HUDEP-2 (cell line): ENCODE results near the gene TRIM44.
A peak's percentile ranks its signal among the peaks of the same experiment; 100 is the strongest.
"Not testable (repeated sequence)": the region's sequence is repeated elsewhere in the genome, so short reads cannot be mapped to it uniquely, and the experiment has no call there.

ENCODE experiments used
- DNase-seq, 76 experiments: peaks; one replicate each; lab custom pipeline; 2025; ENCODE audit not compliant: unreplicated experiment in 76 of 76; lab: John Stamatoyannopoulos, UW

The TRIM44 gene

DNA sequence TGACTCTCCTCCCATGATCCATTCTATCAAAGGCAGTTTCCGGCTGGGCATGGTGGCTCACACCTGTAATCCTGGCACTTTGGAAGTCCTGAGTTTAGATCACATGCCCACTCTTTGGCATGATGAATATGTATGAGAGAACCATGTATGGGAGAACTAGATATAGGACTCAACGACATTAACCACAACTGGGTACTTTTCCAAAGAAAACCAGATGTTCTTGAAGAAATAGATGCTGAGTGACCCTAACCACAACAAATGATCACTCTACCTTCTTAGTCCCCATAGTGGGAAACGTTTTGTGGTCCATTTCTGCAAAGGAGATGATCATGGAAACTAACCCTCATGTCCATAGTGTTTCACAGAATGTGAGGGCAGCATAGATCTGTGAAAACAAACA, 30.7 kb upstream of the TRIM44 start:
- no peak for DNase-seq

DNA sequence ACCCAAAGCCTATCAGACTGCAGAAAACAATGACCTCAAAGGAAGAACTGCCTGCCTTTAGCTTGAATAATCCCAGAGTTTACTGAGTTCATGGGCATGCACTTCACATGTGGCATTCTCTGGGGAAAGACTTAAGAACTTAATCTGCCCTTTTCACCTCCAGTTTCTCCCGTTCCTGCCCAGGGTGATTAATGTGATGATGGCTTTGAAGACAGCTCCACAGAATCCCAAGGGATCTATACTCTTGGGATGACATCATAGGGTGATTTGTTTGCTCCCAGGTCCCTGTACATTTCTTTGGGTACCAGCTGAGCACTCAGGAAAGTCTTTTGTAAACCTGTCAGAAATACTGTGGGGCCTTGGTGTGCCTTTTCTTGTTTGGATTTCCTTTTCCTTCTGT, 30.3 kb upstream of the TRIM44 start:
- DNase-seq, result no peak

DNA sequence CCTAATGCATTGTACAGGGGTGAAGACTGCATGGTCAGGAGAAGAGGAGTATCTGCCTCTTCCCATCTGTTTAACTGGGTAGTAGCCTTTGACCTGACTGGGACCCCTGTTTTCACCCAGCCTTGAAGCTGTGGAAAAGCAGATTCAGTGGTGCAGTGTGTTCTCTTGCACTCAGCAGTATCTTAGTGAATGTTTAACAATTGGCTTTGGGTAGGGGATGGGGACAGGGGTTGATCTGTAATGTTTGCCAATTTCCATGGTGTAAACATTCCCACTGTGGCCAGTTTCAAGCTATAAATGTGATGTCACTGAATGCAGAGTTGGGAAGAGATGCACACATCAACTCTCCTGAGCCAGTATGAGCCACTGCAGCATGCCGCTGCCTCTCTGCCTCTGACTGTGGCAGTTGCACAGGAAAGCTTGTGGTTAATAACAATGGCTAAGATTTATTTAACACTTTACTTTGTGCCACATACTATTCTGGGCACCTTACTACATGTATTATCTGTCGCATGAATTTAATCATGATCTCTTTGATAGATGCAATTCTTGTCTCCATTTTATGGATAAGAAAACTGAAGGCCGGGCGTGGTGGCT, 28.6 kb upstream of the TRIM44 start:
- DNase-seq, result no peak

DNA sequence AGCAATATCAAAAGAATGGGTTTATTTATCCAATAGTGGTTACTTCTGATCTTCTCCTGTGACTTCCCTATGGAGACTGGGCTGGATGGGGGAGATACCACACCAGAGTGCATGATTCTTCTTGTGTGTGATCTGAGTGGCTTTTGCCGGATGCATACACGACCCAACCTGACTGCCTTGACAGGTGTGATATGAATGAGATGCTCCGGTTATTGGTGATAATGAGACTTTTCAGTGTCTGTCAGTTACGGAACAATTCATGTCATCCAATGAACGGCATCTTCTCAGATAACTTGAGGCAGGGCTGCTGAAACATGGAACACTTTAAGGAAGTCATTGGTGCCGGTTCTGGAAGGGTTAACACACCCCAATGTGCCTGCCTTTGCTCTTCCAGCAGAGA, 26.6 kb upstream of the TRIM44 start:
- DNase-seq, result no peak

DNA sequence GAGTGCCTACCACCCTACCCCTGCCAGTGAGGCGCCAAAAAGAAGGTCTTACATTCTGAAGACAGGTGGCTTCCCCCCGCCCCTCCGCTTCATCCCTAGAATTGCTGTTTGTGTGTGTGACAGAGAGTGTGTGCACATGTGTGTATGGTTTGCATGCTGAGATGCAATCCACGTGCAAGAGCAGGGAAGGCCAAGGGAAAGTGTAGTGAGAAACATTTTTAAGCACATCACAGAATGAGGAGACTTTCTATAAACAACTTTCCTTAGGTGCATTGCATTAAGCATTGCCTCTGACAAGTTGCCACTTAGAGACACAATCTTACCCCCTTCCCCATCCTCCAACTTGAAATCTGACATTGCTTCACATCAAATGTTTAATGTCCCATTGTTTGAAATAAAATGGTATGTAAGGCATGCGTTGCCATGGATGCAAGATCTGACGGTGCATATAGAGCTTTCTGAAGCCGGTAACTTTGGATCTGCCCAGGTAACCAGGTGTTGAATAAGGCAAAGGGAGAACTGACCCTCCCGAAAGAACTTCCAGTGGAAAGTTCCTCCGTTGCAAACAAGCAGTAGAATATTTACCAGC, 22.9 kb upstream of the TRIM44 start:
- DNase-seq, result no peak

DNA sequence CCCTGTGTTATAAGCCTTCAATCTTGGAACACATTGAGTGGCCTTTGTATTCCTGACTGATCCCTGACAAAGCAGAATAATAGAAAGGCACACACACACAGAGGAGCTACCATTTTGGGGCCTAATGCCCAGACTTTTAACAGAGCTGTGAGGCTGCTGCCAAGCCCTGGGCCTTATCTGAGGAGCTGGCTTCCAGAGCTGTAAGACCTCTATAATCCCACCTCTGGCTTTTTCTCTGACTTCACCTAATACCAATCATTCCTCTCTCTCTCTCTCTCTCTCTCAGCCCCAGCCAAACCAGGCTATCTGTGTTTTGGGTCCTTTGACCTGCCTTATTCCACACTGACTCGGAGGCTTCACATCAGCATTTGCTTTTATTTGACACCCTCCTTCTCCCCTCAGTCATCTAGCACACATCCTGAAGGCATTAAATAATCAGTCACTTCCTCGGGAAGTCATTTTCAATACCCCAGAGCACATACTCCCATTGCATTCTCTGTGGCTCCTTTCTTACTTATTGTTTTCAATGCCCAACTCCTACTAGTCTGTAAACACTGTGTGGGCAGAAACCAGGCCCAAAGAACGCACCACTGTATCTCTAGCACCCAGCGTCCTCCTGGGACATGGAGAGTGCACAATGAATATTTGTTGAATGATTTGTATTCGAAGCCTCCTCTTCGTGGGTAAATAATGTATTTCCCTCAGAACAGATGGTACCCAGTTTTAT, 21.2 kb upstream of the TRIM44 start:
- DNase-seq, result no peak

DNA sequence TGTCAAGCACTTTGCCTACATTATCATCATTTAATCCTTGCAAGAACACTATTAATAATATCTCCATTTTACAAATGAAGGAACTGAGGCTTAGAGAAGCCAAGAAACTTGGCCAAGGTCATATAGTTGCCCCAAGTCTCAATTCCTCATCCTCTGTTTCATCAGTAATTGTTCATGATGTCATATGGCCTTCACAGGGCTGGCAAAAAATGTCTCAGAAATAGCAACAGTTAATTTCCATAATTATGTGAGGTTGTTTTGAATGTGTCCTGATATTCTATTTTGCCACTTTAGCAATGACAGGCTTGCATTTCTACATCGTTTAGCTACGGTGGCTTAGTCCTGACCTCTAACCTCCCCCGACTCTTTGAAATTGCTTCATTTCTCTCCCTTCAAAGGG, 20.6 kb upstream of the TRIM44 start:
- no peak for DNase-seq

DNA sequence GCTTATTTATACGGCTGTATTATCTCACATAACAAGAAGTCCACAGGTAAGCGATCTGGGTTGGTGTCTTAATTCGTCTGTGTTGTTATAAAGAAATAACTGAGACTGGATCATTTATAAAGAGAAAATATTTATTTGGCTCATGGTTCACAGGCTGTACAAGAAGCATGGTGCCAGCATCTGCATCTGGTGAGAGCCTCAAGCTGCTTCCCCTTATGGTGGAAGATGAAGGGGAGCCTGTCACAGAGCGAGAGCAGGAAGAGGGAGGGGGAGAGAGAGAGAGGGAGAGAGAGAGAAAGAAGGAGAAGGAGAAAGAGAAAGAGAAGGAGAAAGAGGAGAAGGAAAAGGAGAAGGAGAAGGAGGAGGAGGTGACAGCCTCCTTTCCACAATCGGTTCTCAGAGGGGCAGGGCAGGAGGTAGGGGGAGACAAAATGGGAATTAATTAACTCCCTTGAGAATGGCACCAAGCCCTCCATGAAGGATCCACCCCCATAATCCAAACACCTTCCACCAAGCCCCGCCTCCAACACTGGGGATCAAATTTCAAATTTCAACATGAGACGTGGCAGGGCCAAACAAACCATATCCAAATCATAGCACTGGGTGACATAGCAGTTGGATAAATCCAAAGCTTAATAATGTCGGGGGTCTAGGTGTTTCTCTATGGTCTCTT, 15.0 kb upstream of the TRIM44 start:
- DNase-seq, result no peak

DNA sequence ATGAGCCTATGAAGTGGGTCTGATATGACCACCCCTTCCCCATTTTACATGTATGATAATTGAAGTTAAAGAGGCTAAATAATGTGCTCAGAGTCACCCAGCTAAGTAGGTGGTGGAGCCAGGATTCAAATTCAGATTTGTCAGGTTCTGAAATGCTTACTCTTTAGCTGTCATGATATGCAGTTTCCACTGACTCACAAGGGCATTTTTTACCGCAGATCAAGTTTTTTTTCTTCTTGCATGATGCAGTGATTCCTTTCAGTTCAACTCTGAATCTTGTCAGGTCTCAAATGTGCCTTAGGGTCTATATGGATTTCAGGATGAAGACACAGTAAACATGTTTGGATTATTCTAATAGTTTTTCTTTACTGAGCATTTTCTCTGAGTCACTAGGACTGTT, 12.6 kb upstream of the TRIM44 start:
- no peak for DNase-seq

DNA sequence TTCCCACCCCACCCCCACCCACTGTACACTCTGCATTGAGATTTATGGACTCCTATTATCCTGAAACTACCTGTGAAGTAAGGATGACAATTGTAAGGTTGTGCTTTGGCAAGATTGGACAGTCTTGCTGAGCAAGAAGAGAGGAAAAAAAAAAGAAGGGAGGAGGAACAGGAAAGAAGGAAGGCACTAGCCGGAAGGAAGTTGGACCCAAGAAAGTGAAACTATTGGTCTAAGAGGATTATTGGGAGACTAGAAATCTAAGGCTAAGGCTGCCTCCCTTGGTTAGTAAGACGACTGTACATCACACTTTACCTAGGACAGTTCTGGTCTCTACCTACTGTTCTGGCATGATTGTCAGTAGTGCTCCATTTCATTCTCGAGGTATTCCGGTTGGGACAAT, 12.1 kb upstream of the TRIM44 start:
- DNase-seq, result no peak

DNA sequence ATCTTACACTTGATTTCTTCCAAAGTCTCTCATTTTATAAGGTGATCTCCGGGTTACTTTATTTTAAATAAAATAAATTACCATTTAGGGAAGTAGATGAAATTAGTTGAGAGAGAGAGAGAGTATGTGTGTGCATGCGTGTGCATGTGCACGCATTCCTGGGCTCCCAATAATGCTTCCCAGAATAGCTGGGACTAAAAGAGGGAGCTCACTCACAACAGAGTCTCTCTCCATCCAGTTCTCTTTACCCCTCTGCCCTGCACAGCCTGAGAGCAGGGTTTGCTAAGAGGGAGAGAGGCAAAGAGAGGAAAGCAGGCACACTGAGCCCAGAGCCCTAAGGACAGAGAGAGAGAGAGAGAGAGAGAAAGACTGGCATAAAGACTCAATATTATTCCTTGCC, 11.3 kb upstream of the TRIM44 start:
- no peak for DNase-seq

DNA sequence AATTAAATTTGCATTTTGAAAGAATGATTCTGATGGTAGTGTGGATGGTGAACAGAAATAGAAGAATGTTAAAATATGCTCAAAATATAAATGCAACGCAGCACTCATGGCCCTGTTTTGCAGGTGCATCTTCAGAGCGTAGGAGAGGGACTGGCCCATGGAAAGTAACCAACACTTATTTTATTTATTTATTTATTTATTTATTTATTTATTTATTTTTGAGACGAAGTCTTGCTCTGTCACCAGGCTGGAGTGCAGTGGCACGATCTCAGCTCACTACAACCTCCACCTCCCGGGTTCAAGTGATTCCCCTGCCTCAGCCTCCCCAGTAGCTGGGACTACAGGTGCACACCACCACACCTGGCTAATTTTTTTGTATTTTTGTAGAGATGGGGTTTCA, 9.8 kb upstream of the TRIM44 start:
- not testable (repeated sequence) for DNase-seq

DNA sequence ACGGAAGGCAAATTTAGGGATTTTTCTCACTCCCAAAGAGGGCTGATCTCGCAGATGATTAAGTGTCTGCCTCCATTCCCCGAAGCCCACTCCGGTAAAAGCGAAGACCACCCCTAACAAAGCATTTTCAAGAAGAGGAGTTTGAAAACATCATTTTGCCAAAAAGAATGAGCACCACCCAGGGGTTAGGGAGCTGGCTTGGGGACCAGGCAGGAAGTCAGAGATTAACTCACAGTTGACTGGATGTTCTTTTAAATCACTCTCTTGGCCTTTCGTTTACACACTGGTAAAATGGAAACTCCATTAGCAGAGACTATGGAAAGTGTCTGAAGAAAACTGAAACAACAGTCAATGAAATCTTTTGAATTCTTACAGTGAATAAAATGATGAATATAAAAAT, 7.9 kb upstream of the TRIM44 start:
- no peak for DNase-seq

DNA sequence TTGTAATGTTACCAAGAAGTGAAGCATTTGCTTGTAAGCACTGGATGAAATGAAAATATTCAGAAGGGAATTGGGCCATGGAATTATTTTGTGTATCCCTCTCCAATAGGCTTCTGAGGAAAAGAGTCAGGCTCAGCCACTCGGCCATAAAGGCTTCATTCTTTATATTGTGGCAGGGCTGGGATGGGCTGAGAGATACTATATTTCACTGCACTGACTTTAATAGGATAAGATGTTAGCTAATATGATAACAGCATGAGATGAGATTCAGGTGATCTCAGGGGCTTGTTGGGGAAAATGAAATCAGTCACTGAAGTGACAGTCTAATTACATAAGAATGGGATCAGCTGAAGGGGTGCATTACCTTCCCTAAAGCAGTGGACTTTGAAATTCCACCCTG, 7.3 kb upstream of the TRIM44 start:
- no peak for DNase-seq

DNA sequence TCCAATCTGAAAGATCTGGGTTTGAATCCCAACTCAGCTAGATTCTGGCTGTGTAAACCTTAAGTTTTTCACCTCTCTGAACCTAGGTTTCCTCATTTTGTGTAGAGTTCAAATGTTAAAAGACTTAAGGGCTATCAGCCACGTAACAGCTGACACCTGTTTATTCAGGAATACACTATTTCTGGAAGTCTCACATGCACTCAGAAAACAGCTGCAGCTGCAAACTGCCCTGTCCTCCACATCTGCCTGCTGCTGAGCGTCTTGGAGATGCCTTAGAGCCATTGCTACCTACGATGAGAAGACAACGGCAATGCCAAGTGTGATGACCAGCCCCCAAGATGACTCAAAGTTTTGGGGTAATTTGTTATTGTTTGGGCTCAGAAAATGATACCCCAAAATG, 6.7 kb upstream of the TRIM44 start:
- DNase-seq, result no peak

DNA sequence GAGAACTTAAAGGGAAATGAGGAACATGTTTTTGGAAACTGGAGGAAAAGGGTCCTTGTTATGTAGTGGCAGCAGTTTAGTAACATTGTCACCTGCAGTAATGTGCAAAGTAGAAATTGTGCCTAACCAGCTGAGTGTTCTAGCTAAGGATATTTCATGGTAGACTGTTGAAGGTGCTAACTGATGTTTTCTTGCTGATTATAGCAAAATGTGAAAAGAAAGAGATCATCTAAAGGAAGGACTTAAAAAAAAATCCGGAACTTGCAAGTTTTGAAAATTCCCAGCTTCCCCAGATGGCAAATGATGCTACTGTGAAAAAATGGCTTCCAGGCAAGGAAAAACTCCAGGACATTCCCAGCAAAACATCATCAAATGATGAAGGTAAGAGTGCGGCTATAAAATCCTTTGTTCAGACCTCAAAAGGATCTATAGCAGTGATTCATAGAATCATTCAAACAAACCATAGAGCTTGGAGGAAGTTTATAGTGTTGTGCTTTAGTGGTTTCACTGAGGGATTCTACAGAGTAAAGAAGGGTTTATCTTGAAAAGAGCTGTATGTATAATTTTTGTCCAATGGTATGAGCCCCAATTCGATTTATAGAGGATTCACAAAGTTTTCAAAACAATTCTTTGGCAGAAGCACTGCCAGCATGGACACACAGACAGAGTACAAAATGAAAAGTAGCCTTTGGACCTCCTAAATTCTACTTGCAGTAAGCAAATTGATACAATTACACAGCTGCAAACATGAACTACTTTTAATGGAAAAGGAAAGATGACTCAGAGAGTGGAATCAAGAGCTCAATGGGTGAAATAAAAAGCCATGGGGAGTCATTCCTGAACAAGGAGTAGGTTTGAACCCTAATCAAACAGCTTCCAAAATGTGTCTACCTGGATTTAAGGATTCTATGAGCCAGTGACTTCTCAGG, 4.3 kb upstream of the TRIM44 start:
- no peak for DNase-seq

DNA sequence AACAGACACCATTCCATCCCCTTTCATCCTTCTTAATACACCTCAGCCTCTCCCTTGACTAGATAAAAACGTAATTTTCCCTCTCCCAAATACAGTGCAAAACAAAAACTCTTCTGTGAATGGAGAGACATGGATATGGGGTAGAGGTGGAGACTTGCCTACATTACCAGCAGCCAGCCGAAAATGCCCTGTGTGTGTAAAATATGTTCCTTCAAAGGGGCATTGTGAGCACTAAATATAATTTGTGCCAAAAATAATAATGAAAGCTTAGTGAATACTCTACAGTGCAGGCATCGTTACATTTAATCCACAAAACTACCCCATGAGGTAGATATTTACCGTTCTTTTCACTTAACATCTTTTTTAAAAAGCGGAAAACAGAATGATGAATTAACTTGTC, 1.0 kb upstream of the TRIM44 start:
- no peak for DNase-seq

DNA sequence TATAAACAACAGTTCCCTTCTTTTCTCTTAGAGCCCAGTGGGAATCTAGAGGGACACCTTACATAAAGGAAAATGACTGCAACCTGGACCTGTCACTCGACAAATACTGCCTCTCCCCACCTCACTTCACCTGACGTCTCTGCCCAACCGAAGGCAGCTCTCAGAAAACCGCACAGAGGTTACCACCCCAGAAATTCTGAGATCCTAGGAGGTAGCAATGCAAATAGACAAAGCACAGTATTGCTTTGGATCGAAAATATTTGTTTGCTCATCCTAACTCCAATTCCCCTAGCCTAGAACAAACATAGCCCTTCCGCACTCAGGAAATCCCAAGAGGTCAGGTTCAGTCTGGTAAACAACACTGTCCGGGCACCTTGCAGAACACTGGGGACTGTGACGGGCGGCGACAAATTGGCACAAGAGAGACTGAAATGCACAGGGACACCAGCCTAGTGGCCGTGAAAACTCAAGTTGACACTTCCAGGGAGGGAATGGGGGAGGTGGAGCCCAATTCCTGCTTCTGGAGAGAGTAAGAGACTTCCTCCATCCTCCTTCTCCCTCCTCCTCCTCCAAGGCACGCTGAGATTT, 420 bp upstream of the TRIM44 start:
- peak in 8 of 76 experiments; percentile 27 to 62 (median 34) for DNase-seq

DNA sequence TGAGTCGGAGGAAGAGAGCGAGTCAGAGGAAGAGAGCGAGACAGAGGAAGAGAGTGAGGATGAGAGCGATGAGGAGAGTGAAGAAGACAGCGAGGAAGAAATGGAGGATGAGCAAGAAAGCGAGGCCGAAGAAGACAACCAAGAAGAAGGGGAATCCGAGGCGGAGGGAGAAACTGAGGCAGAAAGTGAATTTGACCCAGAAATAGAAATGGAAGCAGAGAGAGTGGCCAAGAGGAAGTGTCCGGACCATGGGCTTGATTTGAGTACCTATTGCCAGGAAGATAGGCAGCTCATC, 780 bp downstream of the TRIM44 start:
- peak in 1 of 76 experiments; percentile 33 for DNase-seq

DNA sequence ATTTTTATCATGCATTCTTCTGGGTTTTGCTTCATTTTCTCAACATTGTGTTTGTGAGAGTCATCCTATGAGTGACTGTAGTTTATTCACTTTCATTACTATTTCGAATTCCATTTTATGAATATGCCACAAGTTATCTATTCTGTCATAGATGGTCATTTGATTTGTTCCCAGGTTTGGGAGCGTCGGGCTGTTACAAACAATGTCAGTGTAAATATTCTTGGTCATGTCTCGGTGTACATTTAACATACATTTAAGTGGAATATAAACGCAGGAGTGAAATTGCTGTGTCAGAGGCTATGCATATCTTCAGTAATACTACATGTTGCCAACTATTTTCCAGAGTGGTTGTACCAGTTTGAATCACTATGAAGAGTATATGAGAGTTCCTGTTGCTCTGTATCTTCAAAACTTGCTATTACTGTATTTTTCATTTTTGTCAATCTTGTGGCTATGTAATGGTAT, 2.4 kb downstream of the TRIM44 start:
- DNase-seq, result no peak

DNA sequence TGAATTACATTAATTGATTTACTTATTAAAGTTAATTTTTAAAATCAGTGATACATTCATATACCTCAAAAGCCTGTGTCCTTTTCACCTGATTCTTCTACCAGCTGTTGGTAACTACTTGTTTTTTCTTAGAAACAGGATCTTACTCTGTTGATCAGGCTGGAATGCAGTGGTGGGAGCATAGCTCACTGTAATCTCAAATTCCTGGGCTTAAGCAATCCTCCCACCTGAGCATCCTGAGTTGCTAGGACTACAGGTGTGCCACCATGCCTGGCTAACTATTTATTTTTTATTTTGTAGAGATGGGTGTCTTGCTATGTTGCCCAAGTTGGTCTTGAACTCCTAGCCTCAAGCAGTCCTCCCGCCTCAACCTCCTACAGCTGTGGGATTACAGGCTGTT, 4.7 kb downstream of the TRIM44 start:
- DNase-seq, result no peak
